Stimulated activated naive CD8-positive, alpha-beta T cell treated with anti-CD3 and anti-CD28 coated beads, Interleukin-15, Interleukin-2, amounts not matched to agents 100 U/mL and 50 U/mL, for 24 hours (primary cell): ENCODE measurements around the gene MRPL38.
A peak's percentile ranks its signal among the peaks of the same experiment; 100 is the strongest.
"Not testable (repeated sequence)": the region's sequence is repeated elsewhere in the genome, so short reads cannot be mapped to it uniquely, and the experiment has no call there.

Source experiments
- ATAC-seq: fragments of 150-1000 bp; cut with Tn5 transposase; one replicate; pipeline ENCODE4 v1.10.0; 2021
- DNase-seq: peaks from one replicate; pipeline ENCODE4 v3.0.0; 2021

The MRPL38 gene

GRCh38 chr17:75896415-75897159, 8.1 kb downstream of the MRPL38 start, which contains the start of gene TRIM65:
TSS of gene TRIM65 (minus strand) at chr17:75896951. CDS start at chr17:75896937, 14 bp downstream.
- DNase-seq (peak; percentile 88), ATAC-seq (peak; percentile 84)

GRCh38 chr17:75895370-75896155, 9.1 kb downstream of the MRPL38 start:
- no peak for ATAC-seq
- peak; percentile 49 for DNase-seq

DNA sequence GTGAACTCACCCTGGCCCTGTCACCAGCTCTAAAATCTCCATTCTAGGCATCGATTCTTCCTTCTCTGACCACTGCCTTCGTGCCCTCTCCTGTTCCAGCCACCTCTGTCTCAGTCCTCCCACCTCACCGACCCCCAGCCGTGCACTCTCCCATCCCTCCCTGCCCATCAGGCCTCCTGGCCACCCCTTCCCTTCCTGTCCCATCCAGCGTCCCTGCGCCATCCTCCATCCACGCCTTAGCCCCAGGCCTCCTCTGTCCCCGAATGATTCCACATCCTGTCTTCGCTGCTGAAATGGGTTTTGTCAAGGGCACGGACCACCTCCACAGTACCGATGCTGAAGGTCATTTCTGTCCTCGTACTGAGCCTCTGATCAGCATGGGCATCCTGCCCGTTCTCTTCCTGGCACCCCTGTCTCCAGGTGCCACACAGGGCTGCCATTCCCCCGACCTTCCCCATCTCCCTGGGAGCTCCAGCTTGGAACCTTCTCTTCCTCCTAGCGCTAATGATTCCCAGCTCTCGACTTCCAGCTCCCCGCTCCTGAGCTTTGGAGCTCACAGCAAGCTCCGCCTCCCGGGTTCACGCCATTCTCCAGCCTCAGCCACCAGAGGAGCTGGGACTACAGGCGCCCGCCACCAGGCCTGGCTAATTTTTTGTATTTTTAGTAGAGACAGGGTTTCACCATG, 10.5 kb downstream of the MRPL38 start:
- ATAC-seq (no peak), DNase-seq (no peak)

DNA sequence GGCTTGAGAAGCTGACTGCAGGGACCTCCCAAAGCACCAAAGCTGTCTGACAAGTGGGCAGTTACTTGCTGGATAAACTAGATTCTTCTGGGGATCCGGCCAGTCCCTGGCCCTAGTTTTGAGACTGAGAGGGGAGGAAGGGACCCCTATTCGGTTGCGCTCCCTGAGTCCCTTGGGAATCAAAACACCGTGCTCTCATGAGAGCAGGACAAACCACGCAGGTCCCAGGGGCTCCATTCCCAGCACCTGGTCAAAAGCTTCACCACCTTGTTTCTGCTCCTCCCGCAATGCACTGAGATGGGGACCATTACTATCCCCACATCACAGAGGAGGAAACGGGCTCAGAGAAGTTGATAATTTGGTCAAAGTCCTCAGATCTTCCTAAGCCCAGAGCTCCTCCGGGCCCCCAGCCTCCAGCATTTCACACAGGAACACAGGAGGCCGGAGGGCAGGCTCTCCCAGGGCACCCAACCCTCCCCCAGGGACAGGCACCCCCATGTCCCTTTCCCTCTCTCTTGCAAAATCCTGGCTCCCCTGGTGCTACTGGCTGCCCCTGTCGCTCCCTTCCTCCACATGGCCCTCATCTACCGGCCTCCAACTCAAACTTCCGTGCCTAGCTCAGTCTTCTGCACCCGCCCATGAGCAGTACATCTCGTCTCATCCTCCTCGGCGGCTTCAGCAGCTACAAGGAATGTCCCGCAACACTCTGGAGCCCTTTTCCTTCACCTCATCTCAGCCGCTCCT, 11.2 kb downstream of the MRPL38 start:
- no peak for ATAC-seq
- DNase-seq = no peak

DNA sequence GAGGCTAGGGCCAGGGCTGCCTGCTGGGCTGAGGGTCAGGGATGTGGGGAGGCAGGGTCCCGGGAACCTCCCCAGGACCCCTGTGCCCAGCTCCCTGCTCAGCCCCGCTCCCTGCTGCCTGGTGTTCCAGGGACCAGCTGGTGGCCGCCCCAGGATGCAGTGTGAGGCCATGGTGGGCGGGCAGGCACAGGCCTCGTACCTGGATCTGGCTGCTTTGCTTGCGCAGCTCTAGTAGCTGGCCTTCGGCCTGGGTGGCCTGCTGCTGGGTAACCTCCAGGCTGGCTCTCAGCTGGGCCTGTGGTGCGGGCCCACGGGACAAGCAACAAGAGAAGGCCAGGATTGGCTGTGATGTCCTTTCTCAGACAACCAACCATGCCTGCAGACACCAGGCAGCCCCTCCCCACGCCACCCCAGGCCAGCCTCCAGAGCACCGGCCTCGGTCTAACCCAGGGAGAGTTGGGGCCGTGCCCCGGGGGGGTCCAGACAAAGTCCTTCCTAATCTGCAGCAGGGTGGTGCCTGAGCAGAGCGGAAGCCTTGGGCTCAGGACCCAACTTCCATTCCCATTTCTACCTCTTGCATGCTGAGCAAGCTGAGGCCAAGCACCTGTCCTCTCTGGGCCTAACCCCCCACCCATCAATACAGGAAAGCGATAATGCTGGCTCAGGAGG, 12.0 kb downstream of the MRPL38 start:
- ATAC-seq = no peak
- DNase-seq = no peak

- ATAC-seq (no peak), DNase-seq (no peak)
These were observed 12.8 kb downstream of the MRPL38 start for GRCh38 chr17:75891605-75892555.

DNA sequence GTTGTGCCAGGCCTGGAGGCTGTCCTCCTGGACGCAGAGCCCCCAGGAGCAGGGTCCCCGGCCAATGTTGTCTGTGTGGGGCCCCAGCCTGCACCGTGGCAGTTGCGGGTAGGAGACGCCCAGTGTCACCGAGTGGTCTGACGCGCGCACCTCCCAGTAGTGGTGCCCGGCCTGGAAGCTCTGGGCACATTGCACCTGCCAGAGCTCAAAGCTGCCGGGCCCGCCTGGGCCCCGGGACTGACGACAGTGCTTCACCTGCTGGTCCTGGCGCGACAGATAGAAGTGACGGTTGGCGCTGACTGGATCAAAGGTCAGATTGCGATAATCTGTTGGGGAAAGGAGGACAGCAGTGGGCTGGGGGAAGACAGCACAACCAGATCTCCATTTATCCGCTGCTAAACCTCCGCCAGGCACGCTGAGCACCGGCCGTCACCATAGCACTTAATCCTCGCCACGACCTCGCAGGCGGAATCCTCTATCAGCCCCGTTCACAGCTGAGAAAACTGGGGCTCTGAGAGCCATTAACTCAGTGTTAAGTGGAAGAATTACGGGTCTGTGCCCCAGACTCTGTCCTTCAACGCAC, 13.6 kb downstream of the MRPL38 start:
- ATAC-seq (no peak), DNase-seq (no peak)

DNA sequence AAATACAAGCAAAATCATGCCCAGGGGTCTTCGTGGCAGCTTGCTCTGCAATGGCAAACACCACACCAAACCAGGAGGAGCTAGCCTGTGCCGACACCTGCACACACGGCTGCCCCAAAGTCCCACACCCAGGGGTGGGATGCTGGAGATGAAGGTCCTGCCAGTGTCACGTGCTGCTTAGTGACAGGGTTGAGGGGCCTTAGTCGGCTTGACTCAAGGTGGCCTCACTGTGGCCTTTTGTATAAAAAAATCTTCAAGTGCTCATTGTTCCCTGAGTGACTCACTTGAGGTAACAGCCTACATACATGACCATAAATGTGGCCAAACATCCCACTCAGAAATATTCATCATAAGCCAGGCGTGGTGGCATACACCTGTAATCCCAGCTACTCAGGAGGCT, 15.2 kb downstream of the MRPL38 start:
- no peak for DNase-seq
- peak; percentile 82 for ATAC-seq

GRCh38 chr17:75888484-75888883, 16.2 kb downstream of the MRPL38 start:
- DNase-seq (no peak), ATAC-seq (no peak)

- not testable (repeated sequence) for ATAC-seq, DNase-seq
These were observed 18.8 kb downstream of the MRPL38 start for GRCh38 chr17:75885860-75886259.

DNA sequence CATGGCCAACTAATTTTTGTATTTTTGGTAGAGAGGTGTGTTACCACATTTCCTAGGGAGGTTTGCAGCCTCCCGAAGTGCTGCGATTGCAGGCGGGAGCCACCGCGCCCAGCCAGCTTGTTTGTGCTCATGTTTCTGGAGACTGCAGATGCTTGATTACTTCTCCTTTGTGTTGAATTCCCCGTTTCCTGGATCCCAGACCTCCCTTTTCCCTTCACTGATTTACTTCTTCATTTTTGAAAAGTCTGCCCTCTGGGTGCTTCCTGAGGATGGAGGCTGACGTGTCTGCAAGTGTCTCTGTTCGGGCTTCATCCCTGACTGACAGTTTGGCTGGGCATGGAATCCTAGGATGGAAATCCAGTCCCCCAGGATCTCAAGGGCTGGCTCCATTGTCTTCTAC, 19.3 kb downstream of the MRPL38 start:
- ATAC-seq = no peak
- no peak for DNase-seq

DNA sequence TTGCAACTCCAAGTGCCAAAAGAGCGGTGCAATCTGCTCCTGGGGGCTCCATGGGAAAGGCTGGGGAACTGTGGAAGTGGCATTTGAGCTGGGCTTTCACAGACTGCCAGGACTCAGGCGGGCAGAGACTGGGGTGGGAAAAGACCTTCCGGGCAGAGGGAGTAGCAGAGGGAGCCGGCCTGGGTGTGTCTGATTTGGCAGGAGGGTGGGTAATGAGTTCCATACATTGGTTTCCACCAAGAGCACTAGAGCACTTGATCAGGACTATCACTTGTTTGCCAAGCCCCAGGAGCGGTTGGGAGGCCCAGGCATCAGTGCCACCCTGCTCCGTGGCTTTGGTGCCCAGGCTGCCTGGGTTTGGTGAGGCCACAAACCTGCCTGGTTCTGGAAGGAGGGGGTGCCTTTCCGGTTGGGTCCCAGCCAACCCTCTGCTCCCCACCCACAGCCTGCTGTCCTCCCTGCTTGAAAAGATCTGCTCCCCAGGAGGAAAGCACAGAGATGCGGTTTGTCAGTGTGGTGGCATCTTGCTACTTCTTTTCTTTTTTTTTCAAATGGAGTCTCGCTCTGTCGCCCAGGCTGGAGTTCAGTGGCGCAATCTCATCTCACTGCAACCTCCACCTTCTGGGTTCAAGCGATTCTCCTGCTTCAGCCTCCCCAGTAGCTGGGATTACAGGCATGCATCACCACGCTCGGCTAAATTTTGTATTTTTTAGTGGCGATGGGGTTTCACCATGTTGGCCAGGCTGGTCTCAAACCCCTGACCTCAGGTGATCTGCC, 22.8 kb downstream of the MRPL38 start:
- no peak for DNase-seq

GRCh38 chr17:75880266-75880665, 24.4 kb downstream of the MRPL38 start:
- DNase-seq (no peak), ATAC-seq (no peak)

More for the DNA sequence above, 22.8 kb downstream of the MRPL38 start:
- ATAC-seq = no peak

- ATAC-seq = peak; percentile 3
- DNase-seq = peak; percentile 31
These were observed 26.3 kb downstream of the MRPL38 start, which contains the start of gene TRIM47 for GRCh38 chr17:75878174-75878998. TSS of gene TRIM47 (minus strand) at chr17:75878581. CDS start at chr17:75878548, 33 bp downstream.

GRCh38 chr17:75877752-75878173, 26.9 kb downstream of the MRPL38 start:
- DNase-seq (peak; percentile 75), ATAC-seq (peak; percentile 78)

DNA sequence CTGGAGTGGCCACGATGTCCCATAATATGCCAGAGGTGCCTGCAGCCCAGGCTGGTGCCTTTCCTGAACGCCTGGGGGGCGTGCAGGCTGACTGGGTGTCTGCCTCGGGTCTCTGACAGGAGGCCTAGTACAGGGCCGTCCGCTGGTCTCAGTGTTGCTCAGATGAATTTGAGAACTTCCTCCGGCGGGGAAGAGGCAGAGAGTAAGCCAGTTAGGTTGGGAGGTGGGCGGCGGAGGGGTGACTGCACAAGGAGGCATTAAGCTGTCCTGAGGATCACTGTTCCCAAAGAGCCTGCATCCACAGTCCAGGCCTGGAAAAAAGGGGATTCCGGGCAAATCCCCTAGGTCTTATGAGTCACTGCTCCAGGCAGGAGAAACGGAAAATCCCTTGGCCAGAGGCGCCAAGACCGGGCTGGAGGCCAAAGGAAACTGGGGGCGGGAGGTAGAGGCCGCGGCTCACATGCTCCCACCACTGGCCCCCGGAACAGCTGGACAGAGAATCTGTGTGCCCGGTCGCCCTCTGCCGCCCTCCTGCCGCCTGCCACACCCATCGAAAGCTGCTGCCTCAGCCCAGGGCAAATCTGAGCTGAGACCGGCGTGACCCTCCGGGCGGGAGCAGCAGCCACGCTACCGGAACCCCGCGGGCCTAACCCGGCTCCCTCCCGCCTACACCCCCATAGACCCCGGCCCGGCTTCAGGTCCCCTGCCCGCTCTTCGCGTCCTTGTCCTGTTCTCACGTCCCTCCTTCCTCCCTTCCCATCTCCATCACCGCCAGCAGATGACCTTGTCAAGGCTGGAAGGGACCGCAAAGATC, 27.5 kb downstream of the MRPL38 start:
- ATAC-seq = peak; percentile 12
- DNase-seq = peak; percentile 48
